G401 (cell line): ENCODE results near the gene FHL2. TPM values are rescaled to one million over a fixed set of nuclear protein-coding genes. Genes with fewer than 3 reads are reported as not detected.

ENCODE experiments used
- DNase-seq: peaks from one replicate; pipeline ENCODE4 v3.0.0-alpha.2; 2015; ENCODE audit warnings: low spot score
- in situ Hi-C: cut with HindIII; loops from 2 replicates; pipeline ENCODE4 v1.10.0; 2016; ENCODE audit warnings: low sequenced_read_pairs, mixed read lengths
- total RNA-seq: library from RNA; depleted of rRNA; stranded (reverse); fragments of >200 nt; shearing (Covaris generic); gene quantifications from 2 replicates; pipeline ENCODE4 v1.2.3, GENCODE V29; 2014; rRNA removed

Gene FHL2
- total RNA-seq = 54.6 and 70.4 TPM in 2 replicates

GRCh38 chr2:105398336-105399206, at the start of gene FHL2:
Gene FHL2 (minus strand): TSS chr2:105399051. CDS start chr2:105386516, 12,535 bp downstream.
- peak; percentile 64 for DNase-seq
- in situ Hi-C loops = loop anchor here (25.0 kb wide), 1 partner anchor 114 kb away; no protein-coding TSS in a partner anchor

GRCh38 chr2:105447476-105447875, 48.6 kb upstream of the FHL2 start:
- DNase-seq = no peak
- in situ Hi-C loops = no loop called here

- in situ Hi-C loops = no loop called here
- no peak for DNase-seq
These were observed 47.6 kb upstream of the FHL2 start for GRCh38 chr2:105446501-105446900.

- in situ Hi-C loops = no loop called here
- DNase-seq = no peak
These were observed 47.1 kb upstream of the FHL2 start for GRCh38 chr2:105445976-105446375.

- in situ Hi-C loops = no loop called here
These were observed 46.6 kb upstream of the FHL2 start for GRCh38 chr2:105445498-105445897.

GRCh38 chr2:105443617-105444598, 45.1 kb upstream of the FHL2 start:
- in situ Hi-C loops = no loop called here
- no peak for DNase-seq

More at GRCh38 chr2:105445498-105445897, 46.6 kb upstream of the FHL2 start:
- DNase-seq = no peak

- DNase-seq = no peak
- in situ Hi-C loops = no loop called here
These were observed 43.9 kb upstream of the FHL2 start for GRCh38 chr2:105442721-105443120.

- no peak for DNase-seq
- in situ Hi-C loops = no loop called here
These were observed 43.2 kb upstream of the FHL2 start for GRCh38 chr2:105442056-105442455.

- DNase-seq = no peak
- in situ Hi-C loops = no loop called here
These were observed 40.3 kb upstream of the FHL2 start for GRCh38 chr2:105439141-105439540.

- no peak for DNase-seq
- in situ Hi-C loops = no loop called here
These were observed 39.5 kb upstream of the FHL2 start for GRCh38 chr2:105438104-105438929.

GRCh38 chr2:105437708-105438103, 38.9 kb upstream of the FHL2 start:
- in situ Hi-C loops = no loop called here
- DNase-seq = no peak

GRCh38 chr2:105432749-105433148, 33.9 kb upstream of the FHL2 start:
- in situ Hi-C loops = no loop called here

GRCh38 chr2:105432044-105432399, 33.2 kb upstream of the FHL2 start:
- in situ Hi-C loops = no loop called here
- DNase-seq = no peak

More at GRCh38 chr2:105432749-105433148, 33.9 kb upstream of the FHL2 start:
- no peak for DNase-seq

- in situ Hi-C loops = no loop called here
- no peak for DNase-seq
These were observed 32.7 kb upstream of the FHL2 start for GRCh38 chr2:105431367-105432043.

GRCh38 chr2:105428387-105429018, 29.7 kb upstream of the FHL2 start:
- in situ Hi-C loops = no loop called here
- DNase-seq = no peak

- no peak for DNase-seq
- in situ Hi-C loops = no loop called here
These were observed 28.6 kb upstream of the FHL2 start for GRCh38 chr2:105427485-105427884.

GRCh38 chr2:105426626-105427292, 27.9 kb upstream of the FHL2 start:
- no peak for DNase-seq
- in situ Hi-C loops = no loop called here
